Suppressor macrophage treated with lipopolysaccharide for 4 hours (primary cell): Measurements from ENCODE around the gene LRATD1.
"Not testable (repeated sequence)": the region's sequence is repeated elsewhere in the genome, so short reads cannot be mapped to it uniquely, and the experiment has no call there.

Experiments
- DNase-seq: peaks from one replicate; pipeline ENCODE4 v3.0.0-alpha.2; 2020

The LRATD1 gene, protein sequence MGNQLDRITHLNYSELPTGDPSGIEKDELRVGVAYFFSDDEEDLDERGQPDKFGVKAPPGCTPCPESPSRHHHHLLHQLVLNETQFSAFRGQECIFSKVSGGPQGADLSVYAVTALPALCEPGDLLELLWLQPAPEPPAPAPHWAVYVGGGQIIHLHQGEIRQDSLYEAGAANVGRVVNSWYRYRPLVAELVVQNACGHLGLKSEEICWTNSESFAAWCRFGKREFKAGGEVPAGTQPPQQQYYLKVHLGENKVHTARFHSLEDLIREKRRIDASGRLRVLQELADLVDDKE

DNA sequence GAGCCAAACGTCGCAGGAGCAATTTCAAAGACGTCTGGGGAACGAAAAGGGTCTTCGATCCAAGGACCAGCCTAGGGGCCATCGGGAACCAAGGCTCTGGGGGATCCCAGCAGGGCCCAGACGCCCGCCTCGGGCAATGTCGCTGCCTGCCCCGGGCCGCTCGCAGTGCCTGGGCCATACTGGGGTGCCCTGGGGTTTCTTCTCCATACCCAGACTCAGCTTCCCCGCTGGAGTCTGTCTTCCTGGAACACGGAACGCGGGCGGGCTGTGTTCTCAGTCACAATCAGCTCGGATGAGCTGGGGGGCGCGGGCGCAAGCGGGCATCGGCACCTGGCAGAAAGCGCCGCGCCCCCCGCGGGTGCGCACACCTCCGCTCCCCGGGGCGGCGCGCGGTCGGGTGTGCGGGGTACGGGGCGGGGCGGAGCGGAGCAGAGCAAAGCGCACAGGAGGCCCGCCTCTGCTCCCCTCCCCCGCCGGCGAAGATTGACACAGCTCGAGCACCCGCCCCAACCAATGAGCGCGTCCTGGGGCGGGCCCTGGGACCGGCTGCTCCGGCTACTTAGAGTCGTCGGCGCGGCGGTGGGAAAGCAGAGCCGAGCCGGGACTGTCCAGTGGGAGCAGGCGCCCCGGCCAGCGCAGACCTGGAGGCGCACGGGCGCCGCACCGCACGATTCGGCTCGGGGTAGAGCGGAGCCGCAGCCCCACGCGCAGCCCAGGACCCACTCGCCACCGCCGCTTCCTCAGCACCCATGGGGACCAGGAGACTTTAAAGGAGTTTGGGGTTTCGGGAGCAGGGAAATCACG is at the start of gene LRATD1:
Gene LRATD1 (plus strand): TSS at position 585 of the 804 bp plus-strand sequence. CDS start 1,263 bp downstream, outside the sequence.
- DNase-seq = no peak

DNA sequence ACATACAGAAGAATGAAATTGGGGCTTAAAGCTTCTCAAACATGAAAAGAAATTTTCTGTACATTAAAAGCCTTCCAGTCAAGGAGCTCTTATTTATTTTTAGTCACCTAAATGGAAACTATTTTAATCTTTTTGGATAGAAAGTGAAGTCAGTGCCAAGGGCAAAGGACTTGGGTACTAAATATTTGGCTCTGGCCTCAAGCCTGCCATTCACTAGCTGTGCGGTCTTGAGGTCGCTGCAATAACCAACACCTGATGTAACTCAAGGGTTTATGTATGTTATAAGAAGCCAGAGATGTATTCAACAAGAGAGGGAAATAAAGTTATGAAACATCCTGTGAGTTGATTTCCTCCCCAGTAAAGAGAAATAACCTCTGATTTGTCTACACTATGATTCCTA is 49.5 kb upstream of the LRATD1 start:
- no peak for DNase-seq

DNA sequence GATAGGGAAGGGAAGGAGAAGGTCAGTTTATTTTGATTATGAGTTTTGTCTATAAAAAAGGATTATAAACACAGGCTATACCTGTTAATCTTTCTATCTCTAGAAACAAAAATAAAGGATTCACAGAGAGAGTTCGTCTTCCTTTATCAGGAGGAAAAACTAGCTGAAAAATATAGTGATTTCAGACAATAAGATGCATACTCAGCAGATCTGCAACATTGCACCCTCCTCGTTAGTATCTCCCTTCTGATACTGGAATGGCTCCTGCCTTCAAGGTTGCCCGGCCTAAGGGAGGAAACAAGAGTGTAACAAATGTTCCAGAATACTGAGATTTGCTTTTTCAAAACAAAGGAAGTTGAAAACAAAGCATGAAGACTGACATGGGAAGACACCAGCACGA is 48.7 kb upstream of the LRATD1 start:
- no peak for DNase-seq

DNA sequence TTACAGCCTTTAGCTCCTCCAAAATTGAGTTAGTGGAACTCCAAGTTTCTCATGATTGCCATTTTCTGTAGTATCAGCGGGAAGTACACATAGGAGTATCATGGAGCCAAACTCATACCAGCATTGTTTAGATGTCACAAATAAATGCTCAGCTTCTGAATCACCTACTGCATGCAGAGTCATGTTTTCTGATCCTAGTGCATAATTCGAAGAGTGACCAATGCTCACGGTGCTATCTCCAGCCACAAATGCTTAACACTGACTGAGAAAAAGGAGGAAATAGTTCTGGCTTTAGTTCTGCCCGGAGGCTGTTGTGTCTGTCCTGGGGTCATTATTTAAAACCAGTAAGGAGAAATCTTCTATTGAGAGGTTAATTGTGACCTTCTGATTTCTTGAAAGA is 45.4 kb upstream of the LRATD1 start:
- no peak for DNase-seq

DNA sequence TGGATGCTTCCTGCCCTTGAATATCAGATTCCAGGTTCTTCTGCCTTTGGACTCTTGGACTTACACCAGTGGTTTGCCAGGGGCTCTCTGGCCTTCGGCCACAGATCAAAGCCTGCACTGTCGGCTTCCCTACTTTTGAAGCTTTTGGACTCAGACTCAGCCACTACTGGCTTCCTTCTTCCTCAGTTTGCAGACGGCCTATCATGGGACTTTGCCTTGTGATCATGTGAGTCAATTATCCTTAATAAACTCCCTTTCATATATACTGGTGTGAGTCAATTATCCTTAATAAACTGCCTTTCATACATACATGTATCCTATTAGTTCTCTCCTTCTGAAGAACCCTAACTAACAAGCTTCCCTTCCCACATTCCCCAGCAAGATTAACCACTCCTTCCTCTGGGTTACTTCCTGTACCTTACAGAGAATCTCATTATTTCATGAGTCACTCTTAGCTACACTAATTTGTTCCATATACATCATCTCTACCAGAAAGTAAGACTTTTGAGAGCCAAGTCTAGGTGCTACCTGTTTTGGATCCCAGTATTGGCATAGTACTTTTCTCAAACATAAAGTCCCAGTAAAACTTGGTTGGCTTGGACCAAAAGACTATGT is 31.3 kb upstream of the LRATD1 start:
- no peak for DNase-seq

DNA sequence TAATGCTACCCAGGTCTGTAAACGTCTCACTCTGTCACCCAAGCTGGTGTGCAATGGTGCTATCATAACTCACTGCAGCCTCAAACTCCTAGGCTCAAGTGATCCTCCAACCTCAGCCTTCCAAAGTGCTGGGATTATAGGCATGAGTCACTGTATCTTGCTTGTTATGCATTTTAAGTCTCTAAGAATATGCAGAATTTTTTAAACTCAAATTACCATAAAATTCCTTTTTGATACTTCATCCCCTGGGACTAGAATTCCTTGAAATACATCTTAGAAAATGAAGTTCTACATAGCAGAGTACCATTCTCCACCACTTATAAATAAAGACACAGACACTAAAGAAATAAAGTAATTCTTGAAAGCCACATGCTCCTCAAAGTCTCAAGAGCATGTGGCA is 30.2 kb upstream of the LRATD1 start:
- no peak for DNase-seq

DNA sequence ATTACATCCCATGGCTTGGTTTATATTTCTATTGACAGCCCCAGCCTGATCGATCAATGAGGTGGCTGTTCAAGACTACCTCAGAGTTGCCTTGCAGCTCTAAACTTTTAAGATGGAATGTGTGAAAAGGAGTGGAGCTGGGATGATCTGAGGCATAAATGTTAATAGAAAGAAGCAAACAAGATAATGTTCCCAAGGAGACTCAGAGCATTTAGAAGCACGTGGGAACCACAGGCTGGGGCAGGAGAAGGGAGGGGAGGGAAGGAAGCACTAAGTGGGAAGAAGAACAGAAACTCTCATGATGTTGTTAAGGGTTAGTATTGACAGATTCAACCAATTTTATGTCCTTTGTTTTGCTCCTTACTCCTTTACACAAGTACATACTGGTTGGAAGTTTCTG is 28.8 kb upstream of the LRATD1 start:
- no peak for DNase-seq

DNA sequence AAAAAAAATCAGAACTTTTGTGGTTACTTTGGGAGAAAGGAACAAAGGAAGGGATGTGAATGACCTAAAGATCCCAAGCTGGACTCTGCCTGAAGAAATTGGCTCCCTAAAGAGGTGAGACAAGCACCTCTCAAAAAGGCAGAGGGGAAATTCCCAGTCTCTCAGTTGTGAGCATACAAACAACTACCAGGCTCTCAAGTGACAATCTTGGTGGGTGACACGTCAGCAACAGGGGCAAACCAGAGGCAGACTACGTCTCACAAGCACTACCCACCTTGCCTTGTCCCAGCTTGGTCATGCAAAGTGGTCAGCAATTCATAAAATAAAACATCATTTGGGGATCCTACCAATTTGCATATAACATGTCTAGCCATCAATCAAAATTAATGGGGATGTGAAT is 24.3 kb upstream of the LRATD1 start:
- DNase-seq = no peak

DNA sequence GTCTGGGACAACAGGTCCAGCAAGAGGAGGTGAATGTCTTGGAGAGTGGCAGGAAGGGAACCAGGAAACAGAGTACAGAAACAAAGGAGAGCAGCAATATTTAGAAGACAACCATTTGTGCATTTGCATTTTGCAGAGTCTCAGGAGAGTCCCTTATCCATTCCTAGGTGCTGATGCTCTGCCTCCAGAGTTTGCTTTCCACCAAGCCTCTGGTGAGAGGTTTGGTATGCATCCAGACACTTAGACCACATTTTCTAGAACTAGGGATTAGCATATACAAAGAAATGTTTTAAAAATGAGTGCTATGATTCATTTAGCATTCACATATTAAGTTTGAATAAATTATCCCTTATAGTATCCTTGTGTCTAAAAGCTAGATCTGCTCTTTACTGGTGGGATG is 18.5 kb upstream of the LRATD1 start:
- DNase-seq = no peak

DNA sequence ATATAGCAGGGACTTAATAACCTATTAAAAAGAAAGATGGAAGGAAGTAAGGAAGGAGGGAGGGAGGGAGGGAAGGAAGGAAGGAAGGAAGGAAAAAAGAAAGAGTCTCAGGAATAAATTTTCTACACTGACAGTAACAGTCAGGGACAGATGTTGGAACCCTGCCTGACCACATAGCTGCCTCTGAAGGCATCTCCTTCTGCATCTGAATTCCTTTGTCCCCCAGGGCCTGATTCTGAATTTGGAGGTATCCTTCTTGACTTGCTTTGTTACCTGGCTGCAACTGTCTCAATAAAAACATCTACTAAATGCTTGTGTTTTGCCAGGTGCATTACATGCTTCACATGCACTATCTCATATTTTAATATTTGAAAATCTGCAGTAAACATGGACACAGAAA is 17.4 kb upstream of the LRATD1 start:
- DNase-seq = no peak

DNA sequence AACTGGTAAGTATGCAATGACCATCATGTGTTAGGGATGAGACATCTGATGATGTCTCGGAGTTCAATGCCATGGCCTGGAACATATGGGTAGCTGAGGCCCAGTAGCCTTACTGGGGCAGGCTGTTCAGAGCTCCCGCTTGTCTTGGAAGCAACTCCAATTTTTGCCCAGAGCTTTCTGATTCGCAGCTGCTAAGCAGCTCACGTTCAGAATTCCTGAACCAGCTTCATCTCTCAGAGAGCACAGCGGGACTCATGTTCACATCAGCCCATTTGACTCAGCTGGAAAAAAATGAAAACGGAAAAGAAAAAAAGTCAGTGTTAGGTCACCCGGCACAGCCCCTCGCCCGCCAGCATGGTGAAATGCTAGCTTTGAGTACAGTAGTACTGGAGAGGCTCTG is 16.8 kb upstream of the LRATD1 start:
- no peak for DNase-seq

DNA sequence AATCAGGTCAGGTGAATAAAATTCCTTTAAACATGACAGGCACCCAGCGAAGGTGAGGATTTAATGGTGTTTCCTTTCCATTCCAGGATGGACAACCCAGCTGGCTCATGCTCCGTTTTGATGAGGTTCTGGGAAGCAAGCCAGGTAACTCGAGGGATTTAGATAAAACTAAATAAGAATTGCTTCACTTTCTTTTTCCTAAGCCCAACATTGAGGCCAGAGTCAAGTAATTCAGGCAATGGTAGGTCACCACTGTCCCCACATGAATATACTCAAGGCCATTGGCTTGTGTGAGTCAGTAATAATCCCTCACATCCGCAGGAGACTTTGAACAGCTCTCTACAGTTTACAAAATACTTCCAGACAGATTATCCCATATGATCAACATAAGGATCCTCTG is 16.2 kb upstream of the LRATD1 start:
- DNase-seq = no peak

DNA sequence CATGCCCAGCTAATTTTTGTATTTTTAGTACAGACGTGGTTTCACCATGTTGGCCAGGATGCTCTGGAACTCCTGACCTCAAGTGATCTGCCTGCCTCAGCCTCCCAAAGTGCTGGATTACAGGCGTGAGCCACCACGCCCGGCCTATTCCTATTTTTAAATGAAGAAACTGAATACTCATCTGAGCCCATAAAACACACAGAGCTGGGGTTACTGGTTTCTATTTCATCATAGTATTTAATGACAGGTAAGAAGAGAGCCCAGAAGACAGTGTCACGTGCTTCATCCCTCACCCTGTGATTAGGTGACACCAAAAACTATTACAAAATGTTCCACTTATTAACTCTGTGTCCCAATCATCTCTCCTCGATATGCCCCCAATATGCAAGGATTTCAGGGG is 15.6 kb upstream of the LRATD1 start:
- no peak for DNase-seq

DNA sequence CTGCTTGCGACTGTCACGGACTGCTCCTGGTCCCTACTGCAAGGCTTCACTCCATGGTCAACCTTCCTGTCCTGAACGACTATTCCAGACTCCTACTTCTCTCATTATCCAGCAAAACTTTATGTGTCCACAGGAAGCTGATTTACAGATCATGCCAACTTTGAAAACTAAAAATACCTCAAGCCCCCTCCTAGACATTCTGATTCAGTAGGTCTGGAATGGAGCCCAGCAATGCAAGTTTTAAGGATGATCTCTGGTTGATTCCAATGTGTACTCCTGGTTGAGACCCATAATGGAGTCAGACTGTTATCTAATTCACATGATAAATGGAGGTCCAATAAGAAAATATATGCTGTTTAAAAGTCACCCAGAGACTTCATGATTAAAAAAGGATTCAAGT is 13.1 kb upstream of the LRATD1 start:
- DNase-seq = no peak

DNA sequence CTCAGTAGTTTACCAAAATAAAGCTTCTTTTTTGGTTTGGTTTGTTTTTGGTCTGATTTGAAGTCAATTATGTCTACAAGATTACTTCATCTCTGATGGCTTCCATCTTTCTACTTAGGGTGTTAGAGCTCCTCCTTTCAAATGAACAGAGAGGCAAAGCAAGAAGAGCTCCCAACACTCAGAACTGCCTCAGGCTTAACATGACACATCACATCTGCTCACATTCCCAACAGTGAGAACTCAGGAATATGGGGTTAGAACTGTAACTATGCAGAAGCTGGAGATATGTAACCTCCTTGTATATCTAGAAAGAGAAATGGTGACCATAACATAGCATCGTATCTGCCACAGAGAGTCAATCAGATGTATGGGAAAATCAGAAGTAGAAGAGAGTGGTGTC is 11.4 kb upstream of the LRATD1 start:
- DNase-seq = no peak

DNA sequence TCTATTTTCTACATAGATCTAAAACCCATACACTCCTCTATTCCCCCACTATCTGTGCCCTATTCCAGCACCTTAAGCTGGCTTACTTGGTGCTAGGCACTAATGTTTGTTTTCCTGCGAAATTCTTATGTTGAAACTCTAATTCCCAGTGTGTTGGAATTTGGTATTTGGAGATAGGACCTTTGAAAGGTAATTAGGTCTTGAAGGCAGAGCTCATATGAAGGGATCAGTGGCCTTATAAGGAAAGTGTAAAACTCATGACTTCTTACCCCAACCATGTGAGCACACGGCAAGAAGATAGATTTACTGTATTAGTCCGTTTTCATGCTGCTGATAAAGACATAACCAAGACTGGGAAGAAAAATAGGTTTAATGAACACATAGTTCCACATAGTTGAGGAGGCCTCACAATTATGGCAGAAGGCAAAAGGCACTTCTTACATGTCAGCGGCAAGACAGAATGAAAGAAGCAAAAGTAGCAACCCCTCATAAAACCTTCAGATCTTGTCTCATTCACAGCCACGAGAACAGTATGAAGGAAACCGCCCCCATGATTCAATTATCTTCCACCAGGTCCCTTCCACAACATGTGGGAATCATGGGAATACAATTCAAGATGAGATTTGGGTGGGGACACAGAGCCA is 10.5 kb upstream of the LRATD1 start:
- DNase-seq = no peak

DNA sequence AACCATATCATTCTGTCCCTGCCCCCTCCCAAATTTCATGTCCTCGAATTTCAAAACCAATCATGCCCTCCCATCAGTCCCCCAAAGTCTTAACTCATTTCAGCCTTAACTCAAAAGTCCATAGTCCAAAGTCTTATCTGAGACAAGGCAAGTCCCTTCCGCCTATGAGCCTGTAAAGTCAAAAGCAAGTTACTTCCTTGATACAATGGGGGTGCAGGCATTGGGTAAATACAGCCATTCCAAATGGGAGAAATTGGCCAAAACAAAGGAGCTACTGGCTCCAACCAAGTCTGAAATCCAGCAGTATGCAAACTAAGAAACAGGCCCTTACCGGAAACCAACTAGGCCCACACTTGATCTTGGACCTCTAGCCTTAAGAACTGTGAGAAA is 10.0 kb upstream of the LRATD1 start:
- DNase-seq = not testable (repeated sequence)

DNA sequence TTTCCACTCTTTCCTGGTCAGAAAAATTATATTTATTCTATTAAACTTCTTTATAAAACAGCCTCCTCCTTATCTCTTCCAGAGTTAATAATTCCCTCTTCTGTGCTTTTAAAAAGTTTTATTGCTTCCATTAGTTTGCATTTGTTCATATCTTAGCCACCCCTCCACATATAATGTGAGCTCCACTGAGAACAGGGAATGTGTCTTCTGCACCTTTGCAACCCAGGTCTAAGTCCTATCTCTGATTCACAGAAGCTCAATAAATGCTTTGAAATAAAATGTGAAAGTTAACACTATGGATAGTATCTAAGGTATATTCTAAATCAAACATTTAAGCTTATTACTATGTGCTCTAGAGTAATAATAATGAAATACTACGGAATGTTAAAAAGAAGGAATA is 9.3 kb upstream of the LRATD1 start:
- DNase-seq = no peak

DNA sequence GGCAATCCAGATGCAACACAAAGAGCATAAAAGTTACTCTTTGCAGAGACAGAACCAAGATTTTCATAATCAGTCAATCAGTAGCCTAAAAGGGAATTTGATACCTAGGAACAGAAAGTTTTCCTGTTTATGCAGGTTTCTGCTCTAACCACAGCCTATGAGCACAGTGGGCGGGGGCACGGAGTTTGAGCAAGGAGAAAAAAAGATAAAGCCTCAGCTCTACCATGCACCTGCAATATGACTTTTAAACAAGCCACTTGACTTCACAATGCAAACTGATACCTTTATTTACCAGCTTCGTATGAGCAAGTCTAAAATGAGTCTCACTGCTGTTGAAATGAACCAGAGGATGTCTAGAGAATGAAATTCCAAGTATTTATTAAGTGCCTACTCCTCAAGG is 5.6 kb upstream of the LRATD1 start:
- DNase-seq = no peak

DNA sequence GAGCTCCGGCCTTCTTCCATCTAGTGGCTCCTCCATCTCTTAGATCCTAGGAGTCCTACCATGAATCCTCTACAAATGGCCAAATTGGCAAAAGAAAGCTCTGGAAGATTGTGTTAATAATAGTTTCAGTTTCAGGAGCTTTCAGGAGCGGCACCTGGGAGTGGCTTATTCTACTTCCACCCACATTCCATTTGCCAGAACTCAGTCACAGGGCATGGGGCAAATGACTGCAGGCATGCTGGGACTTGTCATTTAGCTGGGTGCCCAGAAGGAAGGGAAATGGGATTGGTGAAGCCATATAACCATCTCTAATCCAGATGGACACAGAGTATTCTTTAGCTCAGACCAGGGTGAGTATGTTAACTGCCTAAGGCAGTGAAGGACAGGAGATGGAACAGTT is 3.6 kb upstream of the LRATD1 start:
- no peak for DNase-seq

DNA sequence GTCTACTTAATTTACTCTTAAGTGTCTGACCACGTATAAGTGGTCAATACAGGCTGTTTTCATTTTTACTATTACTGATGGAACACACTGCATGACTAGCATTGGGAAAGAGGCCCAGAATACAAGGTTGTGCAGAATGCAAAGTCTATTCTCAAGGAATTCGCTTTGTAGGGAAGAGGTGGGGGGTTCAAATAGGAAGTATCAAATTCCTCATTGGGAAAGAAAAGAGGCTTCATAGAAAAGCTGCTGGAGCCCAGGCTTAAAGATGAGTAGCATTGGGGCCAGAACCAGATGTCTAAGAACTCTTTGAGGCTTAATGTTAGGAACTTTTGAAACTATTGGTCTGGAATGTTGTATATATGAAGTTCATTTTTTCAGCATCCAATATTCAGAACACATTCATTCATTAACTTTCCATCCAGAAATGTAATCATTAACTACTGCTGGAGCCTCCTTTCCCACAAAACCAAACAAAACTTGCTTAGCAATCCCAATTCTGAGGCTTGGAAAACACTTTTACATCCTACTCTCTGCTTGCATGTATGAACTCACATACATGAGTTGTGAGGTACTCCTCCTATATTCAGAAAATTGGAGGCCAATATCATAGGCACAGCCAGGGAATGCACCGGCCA is 994 bp upstream of the LRATD1 start:
- no peak for DNase-seq

DNA sequence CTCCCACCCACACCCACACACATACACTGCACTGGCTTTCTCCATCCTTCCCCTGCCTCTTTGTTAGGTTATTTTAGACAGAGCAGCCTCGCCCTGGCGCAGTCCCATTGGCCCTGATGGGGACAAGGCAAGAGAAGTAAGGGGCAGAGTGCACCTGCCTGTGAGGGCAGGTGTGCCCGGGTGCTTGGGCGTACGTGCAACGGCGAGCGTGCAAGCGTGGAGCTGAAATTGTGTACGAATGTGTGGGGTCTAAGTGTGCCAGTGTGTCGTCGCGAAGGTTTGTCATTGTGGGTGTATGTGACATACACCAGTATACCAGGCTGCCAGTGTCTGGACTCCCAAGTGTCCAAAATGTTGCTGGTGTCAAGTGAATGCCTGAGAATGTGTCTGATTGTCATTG is 544 bp downstream of the LRATD1 start:
- DNase-seq = no peak

DNA sequence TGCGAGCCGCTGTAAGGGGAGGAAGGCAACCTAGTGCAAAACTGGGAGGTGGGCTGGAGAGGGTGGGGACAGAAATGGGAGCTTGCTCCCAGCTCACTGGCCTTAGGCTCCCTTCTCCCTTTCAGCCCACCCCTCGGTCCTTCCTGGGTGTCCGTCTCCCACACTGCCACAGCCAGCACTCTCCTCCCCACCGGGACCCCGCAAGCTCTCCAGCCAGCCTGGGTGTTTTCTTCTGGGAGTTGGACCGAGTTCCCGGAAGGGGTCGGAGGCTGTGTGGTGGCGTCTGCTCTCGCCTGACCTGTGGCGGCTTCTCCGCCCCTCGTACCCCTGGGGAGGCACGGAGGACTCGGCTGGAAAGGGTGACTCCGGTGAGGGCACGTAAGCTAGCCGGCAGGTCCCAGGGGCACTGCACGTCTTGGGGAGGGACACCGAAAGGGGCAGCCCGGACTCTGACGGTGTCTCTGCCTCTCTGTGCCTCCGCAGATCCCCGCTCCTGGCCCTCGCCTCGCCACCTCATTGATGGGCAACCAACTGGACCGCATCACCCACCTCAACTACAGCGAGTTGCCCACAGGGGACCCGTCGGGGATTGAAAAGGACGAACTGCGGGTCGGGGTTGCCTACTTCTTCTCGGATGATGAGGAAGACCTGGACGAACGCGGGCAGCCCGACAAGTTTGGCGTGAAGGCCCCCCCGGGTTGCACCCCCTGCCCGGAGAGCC is 1.1 kb downstream of the LRATD1 start:
- no peak for DNase-seq
